ENCODE results near the gene TMA7B. TPM values are rescaled to one million over a fixed set of nuclear protein-coding genes. Genes with fewer than 3 reads are reported as not detected.

The TMA7B gene
- total RNA-seq, 1 donor from 2014 or later, result 1.0 TPM

- Mint-ChIP-seq H3K4me1 (ENCODE audit: unreplicated experiment) (peaks cover 35% of the 10 kb centered on the region), H3K36me3 (ENCODE audit: low read depth, unreplicated experiment) (no peaks in the 10 kb centered on the region), H3K27ac (ENCODE audit: unreplicated experiment) (no peak overlapping the region), H3K9me3 (ENCODE audit: unreplicated experiment) (no peaks in the 10 kb centered on the region), H3K4me3 (ENCODE audit: unreplicated experiment) (no peak overlapping the region), H3K27me3 (ENCODE audit: unreplicated experiment) (no peaks in the 10 kb centered on the region)
- DNase-seq (ENCODE audit: low spot score), result no peak
- TF ChIP-seq, protein P1, sequence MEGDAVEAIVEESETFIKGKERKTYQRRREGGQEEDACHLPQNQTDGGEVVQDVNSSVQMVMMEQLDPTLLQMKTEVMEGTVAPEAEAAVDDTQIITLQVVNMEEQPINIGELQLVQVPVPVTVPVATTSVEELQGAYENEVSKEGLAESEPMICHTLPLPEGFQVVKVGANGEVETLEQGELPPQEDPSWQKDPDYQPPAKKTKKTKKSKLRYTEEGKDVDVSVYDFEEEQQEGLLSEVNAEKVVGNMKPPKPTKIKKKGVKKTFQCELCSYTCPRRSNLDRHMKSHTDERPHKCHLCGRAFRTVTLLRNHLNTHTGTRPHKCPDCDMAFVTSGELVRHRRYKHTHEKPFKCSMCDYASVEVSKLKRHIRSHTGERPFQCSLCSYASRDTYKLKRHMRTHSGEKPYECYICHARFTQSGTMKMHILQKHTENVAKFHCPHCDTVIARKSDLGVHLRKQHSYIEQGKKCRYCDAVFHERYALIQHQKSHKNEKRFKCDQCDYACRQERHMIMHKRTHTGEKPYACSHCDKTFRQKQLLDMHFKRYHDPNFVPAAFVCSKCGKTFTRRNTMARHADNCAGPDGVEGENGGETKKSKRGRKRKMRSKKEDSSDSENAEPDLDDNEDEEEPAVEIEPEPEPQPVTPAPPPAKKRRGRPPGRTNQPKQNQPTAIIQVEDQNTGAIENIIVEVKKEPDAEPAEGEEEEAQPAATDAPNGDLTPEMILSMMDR (IDR thresholded peaks at IDR 0.05; ENCODE audit: unreplicated experiment), result no peak
Observed at GRCh38 chr22:39942439-39943230, 17.6 kb upstream of the TMA7B start.

DNA sequence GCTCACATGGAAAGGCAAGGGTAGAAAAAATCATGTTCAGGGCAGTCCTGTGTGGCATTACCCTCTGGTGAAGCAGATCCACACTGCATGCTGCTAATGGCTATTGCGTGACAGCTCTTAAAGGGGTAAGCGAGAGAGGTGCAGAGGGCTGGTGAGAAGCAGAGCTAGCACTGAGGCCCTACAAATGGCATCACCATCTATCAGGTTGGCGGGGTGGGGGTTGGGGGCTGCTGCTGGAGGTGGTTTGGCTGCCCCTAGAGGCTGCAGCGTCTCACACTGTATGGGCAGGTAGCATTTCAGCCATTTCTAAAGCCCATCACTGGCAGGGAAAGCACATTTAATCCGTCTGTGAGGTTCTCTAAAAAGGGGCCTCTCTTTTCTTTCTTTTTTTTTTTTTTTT is 16.9 kb upstream of the TMA7B start:
- peaks cover 40% of the 10 kb centered on the region for H3K4me1 Mint-ChIP-seq (ENCODE audit: unreplicated experiment)
- no peaks in the 10 kb centered on the region for H3K9me3 Mint-ChIP-seq (ENCODE audit: unreplicated experiment)
- H3K27me3 Mint-ChIP-seq (ENCODE audit: unreplicated experiment), result no peaks in the 10 kb centered on the region
- no peak overlapping the region for H3K4me3 Mint-ChIP-seq (ENCODE audit: unreplicated experiment)
- DNase-seq (ENCODE audit: low spot score), result peak; percentile 17
- no peak overlapping the region for H3K27ac Mint-ChIP-seq (ENCODE audit: unreplicated experiment)
- no peaks in the 10 kb centered on the region for H3K36me3 Mint-ChIP-seq (ENCODE audit: low read depth, unreplicated experiment)
- TF ChIP-seq, protein P1 (IDR thresholded peaks at IDR 0.05; ENCODE audit: unreplicated experiment), result no peak

GRCh38 chr22:39943953-39944872 is 16.0 kb upstream of the TMA7B start:
- Mint-ChIP-seq H3K4me1 (ENCODE audit: unreplicated experiment) (peaks cover 48% of the 10 kb centered on the region), H3K9me3 (ENCODE audit: unreplicated experiment) (no peaks in the 10 kb centered on the region), H3K36me3 (ENCODE audit: low read depth, unreplicated experiment) (no peaks in the 10 kb centered on the region), H3K27me3 (ENCODE audit: unreplicated experiment) (no peaks in the 10 kb centered on the region), H3K4me3 (ENCODE audit: unreplicated experiment) (no peak overlapping the region), H3K27ac (ENCODE audit: unreplicated experiment) (no peak overlapping the region)
- TF ChIP-seq, protein P1 (IDR thresholded peaks at IDR 0.05; ENCODE audit: unreplicated experiment), result no peak
- DNase-seq (ENCODE audit: low spot score), result no peak

- H3K27ac Mint-ChIP-seq (ENCODE audit: unreplicated experiment), result peak overlapping the region; percentile 12
- H3K36me3 Mint-ChIP-seq (ENCODE audit: low read depth, unreplicated experiment), result no peaks in the 10 kb centered on the region
- H3K4me1 Mint-ChIP-seq (ENCODE audit: unreplicated experiment), result peaks cover 57% of the 10 kb centered on the region
- no peaks in the 10 kb centered on the region for H3K9me3 Mint-ChIP-seq (ENCODE audit: unreplicated experiment)
- no peak overlapping the region for H3K4me3 Mint-ChIP-seq (ENCODE audit: unreplicated experiment)
- no peaks in the 10 kb centered on the region for H3K27me3 Mint-ChIP-seq (ENCODE audit: unreplicated experiment)
- no peak for DNase-seq (ENCODE audit: low spot score)
- TF ChIP-seq, protein P1 (IDR thresholded peaks at IDR 0.05; ENCODE audit: unreplicated experiment), result no peak
Observed at GRCh38 chr22:39946126-39946502, 14.1 kb upstream of the TMA7B start.

Measured in endothelial cell (in vitro differentiated cells).